NCI-H2081 (cell line): ENCODE measurements around the gene LRRC8C.
"Not testable (repeated sequence)": the region's sequence is repeated elsewhere in the genome, so short reads cannot be mapped to it uniquely, and the experiment has no call there.

Source experiments
- DNase-seq, 2 experiments: peaks; one replicate each; lab custom pipeline; 2025; lab: John Stamatoyannopoulos, UW

The LRRC8C gene

GRCh38 chr1:89632657-89633247, at the start of gene LRRC8C:
LRRC8C (plus strand) TSS chr1:89633120; CDS start chr1:89686474, 53,354 bp downstream.
- DNase-seq = peak; percentile 53 to 70

GRCh38 chr1:89584211-89584610, 48.7 kb upstream of the LRRC8C start:
- DNase-seq = no peak

GRCh38 chr1:89584781-89585180, 48.1 kb upstream of the LRRC8C start:
- no peak for DNase-seq

GRCh38 chr1:89587729-89588161, 45.2 kb upstream of the LRRC8C start:
- DNase-seq = no peak

- no peak for DNase-seq
Measured at GRCh38 chr1:89588480-89588879, 44.4 kb upstream of the LRRC8C start.

- no peak for DNase-seq
Measured at GRCh38 chr1:89589515-89589914, 43.4 kb upstream of the LRRC8C start.

- no peak for DNase-seq
Measured at GRCh38 chr1:89590341-89591080, 42.4 kb upstream of the LRRC8C start.

- not testable (repeated sequence) for DNase-seq
Measured at GRCh38 chr1:89592861-89593302, 40.0 kb upstream of the LRRC8C start.

- no peak for DNase-seq
Measured at GRCh38 chr1:89594096-89594740, 38.7 kb upstream of the LRRC8C start.

- peak in 1 of 2 experiments; percentile 6 for DNase-seq
Measured at GRCh38 chr1:89596698-89597097, 36.2 kb upstream of the LRRC8C start.

- DNase-seq = peak; percentile 10 to 32
Measured at GRCh38 chr1:89598450-89599331, 34.2 kb upstream of the LRRC8C start.

GRCh38 chr1:89599332-89599630, 33.6 kb upstream of the LRRC8C start:
- DNase-seq = no peak

GRCh38 chr1:89600451-89601224, 32.3 kb upstream of the LRRC8C start:
- no peak for DNase-seq

- no peak for DNase-seq
Measured at GRCh38 chr1:89602871-89603404, 30.0 kb upstream of the LRRC8C start.

GRCh38 chr1:89603651-89604413, 29.1 kb upstream of the LRRC8C start:
- no peak for DNase-seq

- DNase-seq = no peak
Measured at GRCh38 chr1:89604414-89604735, 28.5 kb upstream of the LRRC8C start.

GRCh38 chr1:89605692-89606091, 27.2 kb upstream of the LRRC8C start:
- no peak for DNase-seq

- DNase-seq = no peak
Measured at GRCh38 chr1:89606227-89606980, 26.5 kb upstream of the LRRC8C start.

- no peak for DNase-seq
Measured at GRCh38 chr1:89607156-89607555, 25.8 kb upstream of the LRRC8C start.
